IMR-90 (cell line): ENCODE measurements around the gene PLA2G3. TPM values are rescaled to one million over a fixed set of nuclear protein-coding genes. Genes with fewer than 3 reads are reported as not detected.

ENCODE experiments used
- ATAC-seq: fragments of 200-7000 bp; cut with Tn5 transposase; 2 replicates; pipeline ENCODE4 v1.9.1; 2020; ENCODE audit warnings: low read depth, mild to moderate bottlenecking, moderate library complexity
- BruUV-seq: library from RNA; stranded (reverse); fragments of 400-500 nt; replicated peaks from 2 replicates; lab custom pipeline; 2021; lab: Mats Ljungman, UMichigan
- CTCF ChIA-PET: fragments of 300-600 bp; formaldehyde crosslinking; extraction: SDS; loops from one replicate; lab custom pipeline; 2021; ENCODE audit warnings: antibody characterized with exemption; lab: Yijun Ruan, JAX
- POLR2A ChIA-PET: fragments of 300-600 bp; sonication (Branson Sonifier 250); formaldehyde crosslinking; loops from one replicate; lab custom pipeline; 2022; ENCODE audit warnings: antibody characterized with exemption; ENCODE audit not compliant: unreplicated experiment; lab: Charles Lee
- DNase-seq: peaks from one replicate; pipeline ENCODE4 v3.0.0; 2013
- H2AFZ ChIP-seq: replicated peaks from 2 replicates; pipeline ENCODE3; 2013; ENCODE audit warnings: low read length, mild to moderate bottlenecking; ENCODE audit not compliant: poor library complexity
- H2AK5ac ChIP-seq: 2 replicates; pipeline ENCODE4 v1.6.1; 2013; ENCODE audit warnings: low read depth, low read length, inconsistent platforms
- H2AK9ac ChIP-seq: replicated peaks from 2 replicates; pipeline ENCODE3; 2013; ENCODE audit warnings: mild to moderate bottlenecking, low read depth, low read length, moderate library complexity; ENCODE audit not compliant: poor library complexity
- H2BK120ac ChIP-seq: 2 replicates; pipeline ENCODE4 v1.6.1; 2013; ENCODE audit warnings: low read depth, low read length, inconsistent platforms
- H2BK15ac ChIP-seq: 3 replicates; pipeline ENCODE4 v1.6.1; 2013; ENCODE audit warnings: low read depth, low read length, inconsistent platforms
- H2BK20ac ChIP-seq: 2 replicates; pipeline ENCODE4 v1.6.1; 2013; ENCODE audit warnings: low read depth, mild to moderate bottlenecking, inconsistent platforms, low read length, moderate library complexity
- H2BK5ac ChIP-seq: 2 replicates; pipeline ENCODE4 v1.6.1; 2013; ENCODE audit warnings: mild to moderate bottlenecking, low read depth, low read length, inconsistent platforms; ENCODE audit not compliant: poor library complexity, severe bottlenecking
- H3K14ac ChIP-seq: replicated peaks from 2 replicates; pipeline ENCODE4 v1.6.1; 2013; ENCODE audit warnings: low read depth, low read length, inconsistent platforms
- H3K18ac ChIP-seq: 2 replicates; pipeline ENCODE4 v1.6.1; 2013; ENCODE audit warnings: low read depth, low read length, control low read depth
- H3K23ac ChIP-seq: 2 replicates; pipeline ENCODE4 v1.6.1; 2013; ENCODE audit warnings: low read depth, low read length, inconsistent platforms
- H3K27ac ChIP-seq: 2 replicates; pipeline ENCODE4 v1.5.1; 2013; ENCODE audit warnings: mild to moderate bottlenecking, control low read depth, low read length; ENCODE audit not compliant: insufficient read depth
- H3K27me3 ChIP-seq: 2 replicates; pipeline ENCODE4 v1.6.1; 2013; ENCODE audit warnings: low read length; ENCODE audit not compliant: control insufficient read depth, insufficient read depth
- H3K36me3 ChIP-seq: 2 replicates; pipeline ENCODE4 v1.6.1; 2013; ENCODE audit warnings: low read length, mixed read lengths; ENCODE audit not compliant: control insufficient read depth, insufficient read depth
- H3K4ac ChIP-seq: 2 replicates; pipeline ENCODE4 v1.6.1; 2013; ENCODE audit warnings: low read depth, low read length, inconsistent platforms
- H3K4me1 ChIP-seq: 2 replicates; pipeline ENCODE4 v1.6.1; 2013; ENCODE audit warnings: low read length, mixed read lengths; ENCODE audit not compliant: control insufficient read depth, insufficient read depth
- H3K4me2 ChIP-seq: 2 replicates; pipeline ENCODE4 v1.6.1; 2013; ENCODE audit warnings: low read depth, mild to moderate bottlenecking, control low read depth, low read length, moderate library complexity
- H3K4me3 ChIP-seq: 2 replicates; pipeline ENCODE4 v1.5.1; 2013; ENCODE audit warnings: low read depth, mild to moderate bottlenecking, control low read depth, low read length, moderate library complexity; ENCODE audit not compliant: insufficient read depth
- H3K56ac ChIP-seq: 2 replicates; pipeline ENCODE4 v1.6.1; 2013; ENCODE audit warnings: low read length, inconsistent platforms; ENCODE audit not compliant: insufficient read depth; ENCODE audit errors: extremely low read depth
- H3K79me1 ChIP-seq, 2 experiments: 2 replicates each; pipeline ENCODE4 v1.6.1; 2013; ENCODE audit warnings: low read length in 2 of 2, inconsistent platforms in 1 of 2, low read depth in 1 of 2
- H3K9ac ChIP-seq: 2 replicates; pipeline ENCODE4 v1.6.1; 2013; ENCODE audit warnings: low read depth, low read length, control low read depth
- H3K9me1 ChIP-seq: 2 replicates; pipeline ENCODE4 v1.6.1; 2013; ENCODE audit warnings: low read length, inconsistent platforms; ENCODE audit not compliant: insufficient read depth
- H3K9me3 ChIP-seq: 2 replicates; pipeline ENCODE4 v1.6.1; 2013; ENCODE audit warnings: low read length; ENCODE audit not compliant: control insufficient read depth, insufficient read depth
- H4K20me1 ChIP-seq: 2 replicates; pipeline ENCODE4 v1.6.1; 2013; ENCODE audit warnings: low read length, inconsistent platforms; ENCODE audit not compliant: insufficient read depth
- H4K5ac ChIP-seq: 2 replicates; pipeline ENCODE4 v1.6.1; 2013; ENCODE audit warnings: mild to moderate bottlenecking, low read depth, low read length, control low read depth
- H4K8ac ChIP-seq, 2 experiments: 2 replicates each; pipeline ENCODE4 v1.6.1; 2013; ENCODE audit warnings: low read depth in 2 of 2, low read length in 2 of 2, control low read depth in 1 of 2, inconsistent platforms in 1 of 2
- H4K91ac ChIP-seq: 2 replicates; pipeline ENCODE4 v1.6.1; 2013; ENCODE audit warnings: low read depth, low read length, inconsistent platforms; ENCODE audit not compliant: insufficient read depth
- BHLHE40 ChIP-seq: fragments of 150-350 bp; IDR thresholded peaks from 2 replicates; pipeline ENCODE4 v1.6.1; 2016; ENCODE audit warnings: mild to moderate bottlenecking, low read depth, low read length
- CEBPB ChIP-seq: IDR thresholded peaks from 2 replicates; pipeline ENCODE4 v1.6.1; 2012; ENCODE audit warnings: low read depth, low read length, improper control_type of control experiment
- CHD1 ChIP-seq: IDR thresholded peaks from 2 replicates; pipeline ENCODE4 v1.6.1; 2012; ENCODE audit warnings: low read depth, low read length, improper control_type of control experiment
- CTCF ChIP-seq: conservative IDR thresholded peaks from 2 replicates; pipeline ENCODE4 v1.5.1; 2012; ENCODE audit warnings: mild to moderate bottlenecking, low read depth, low read length, improper control_type of control experiment
- ELK1 ChIP-seq: fragments of 150-350 bp; IDR thresholded peaks from 2 replicates; pipeline ENCODE4 v1.6.1; 2016; ENCODE audit warnings: low read depth, mild to moderate bottlenecking, low read length, moderate library complexity, borderline replicate concordance
- FOS ChIP-seq: fragments of 150-350 bp; IDR thresholded peaks from 2 replicates; pipeline ENCODE4 v1.6.1; 2016; ENCODE audit warnings: low read depth, low read length
- MAFK ChIP-seq: IDR thresholded peaks from 2 replicates; pipeline ENCODE4 v1.6.1; 2012; ENCODE audit warnings: low read depth, low read length, improper control_type of control experiment
- MAZ ChIP-seq: IDR thresholded peaks from 2 replicates; pipeline ENCODE4 v1.6.1; 2012; ENCODE audit warnings: low read depth, mild to moderate bottlenecking, low read length, improper control_type of control experiment, moderate library complexity, borderline replicate concordance
- MXI1 ChIP-seq: IDR thresholded peaks from 2 replicates; pipeline ENCODE4 v1.6.1; 2012; ENCODE audit warnings: low read depth, mild to moderate bottlenecking, low read length, moderate library complexity, borderline replicate concordance
- NFE2L2 ChIP-seq: fragments of 150-350 bp; IDR thresholded peaks from 2 replicates; pipeline ENCODE4 v1.6.1; 2016; ENCODE audit warnings: low read depth, mild to moderate bottlenecking, low read length
- POLR2A ChIP-seq: IDR thresholded peaks from 2 replicates; pipeline ENCODE4 v1.6.1; 2012; ENCODE audit warnings: mild to moderate bottlenecking, low read depth, low read length
- RAD21 ChIP-seq: IDR thresholded peaks from 2 replicates; pipeline ENCODE4 v1.6.1; 2012; ENCODE audit warnings: low read length, improper control_type of control experiment
- RFX5 ChIP-seq: IDR thresholded peaks from 2 replicates; pipeline ENCODE4 v1.8.0; 2012; ENCODE audit warnings: low read depth, mild to moderate bottlenecking, low read length, moderate library complexity
- SMC3 ChIP-seq: fragments of 150-350 bp; IDR thresholded peaks from 2 replicates; pipeline ENCODE4 v1.6.1; 2016; ENCODE audit warnings: low read depth, mild to moderate bottlenecking, antibody characterized with exemption, low read length, moderate library complexity
- USF2 ChIP-seq: fragments of 150-350 bp; IDR thresholded peaks from 2 replicates; pipeline ENCODE4 v1.6.1; 2017; ENCODE audit warnings: mild to moderate bottlenecking, antibody characterized with exemption, low read length, low read depth
- WGBS, 2 experiments: methylation state at CpG; one replicate each; pipeline versions ENCODE4 v1.1.5 to v1.1.7; 2013; ENCODE audit warnings: missing lambda C conversion rate in 2 of 2; ENCODE audit not compliant: insufficient read length in 1 of 2; ENCODE audit errors: extremely low coverage in 2 of 2; 5-methylcytosine and 5-hydroxymethylcytosine counted together
- dilution Hi-C: fragments of 300-500 bp; cut with HindIII; formaldehyde crosslinking; loops from one replicate; pipeline ENCODE4 v1.14.3; 2018; ENCODE audit warnings: low sequenced_read_pairs; ENCODE audit not compliant: unreplicated experiment
- in situ Hi-C: fragments of 300-500 bp; cut with MboI; formaldehyde crosslinking; loops from 3 replicates; pipeline ENCODE4 v1.14.3; 2019; ENCODE audit warnings: low sequenced_read_pairs, inconsistent platforms, mixed read lengths
- intact Hi-C: fragments of 100-400 bp; cut with micrococcal nuclease; formaldehyde crosslinking; loops from 2 replicates; pipeline ENCODE4 v1.10.0; 2022
- polyA plus RNA-seq, 3 experiments: library from polyadenylated mRNA; depleted of rRNA; stranded (reverse); fragments of >200 nt; gene quantifications; 2 replicates each; pipeline ENCODE4 v1.2.3, GENCODE V29; 2012; ENCODE audit warnings: low replicate concordance in 1 of 3
- total RNA-seq: library from RNA; depleted of rRNA; stranded (reverse); fragments of >200 nt; gene quantifications from 2 replicates; pipeline ENCODE4 v1.2.3, GENCODE V29; 2012

PLA2G3 gene
- total and polyA plus RNA-seq, 2 of the 4 experiments (the other 2 are of a cell fraction) = under 0.01 to 0.12 TPM

- peak overlapping the region; percentile 29; the same call in 1 of the 2 replicates for H2AK5ac ChIP-seq
- no peaks in the 10 kb centered on the region for H3K27me3 ChIP-seq
- no peaks in the 10 kb centered on the region for H4K20me1 ChIP-seq
- DNase-seq = peak; percentile 35
- H3K23ac ChIP-seq = no peak overlapping the region
- H3K27ac ChIP-seq = peak overlapping the region; percentile 9; the same call in 1 of the 2 replicates
- no peak overlapping the region for H3K18ac ChIP-seq
- dilution Hi-C loops = no loop called here
- peaks cover 5% of the 10 kb centered on the region for H3K4me1 ChIP-seq
- in situ Hi-C loops = loop anchor here (5.0 kb wide), 2 partner anchors 36 to 201 kb away; no protein-coding TSS in a partner anchor
- peak overlapping the region; percentile 67 for H4K91ac ChIP-seq
- peak overlapping the region; percentile 51 for H3K14ac ChIP-seq
- peak overlapping the region; percentile 65 for H3K4ac ChIP-seq
- peak overlapping the region; percentile 78 for H4K5ac ChIP-seq
- no TSS peak for BruUV-seq
- ATAC-seq = peak; percentile 62
- H3K9ac ChIP-seq = peak overlapping the region; percentile 24
- H3K9me3 ChIP-seq = peaks cover 4% of the 10 kb centered on the region; the same call in 1 of the 2 replicates
- no peaks in the 10 kb centered on the region for H3K36me3 ChIP-seq
- H2BK15ac ChIP-seq = peak overlapping the region; percentile 18; the same call in 1 of the 3 replicates
- no CpG with 5 or more reads among the region's 1 CpG for WGBS, 2 experiments
- peak overlapping the region; percentile 9 for H2BK5ac ChIP-seq
- TF ChIP-seq SMC3 = no peak
- no peak for TF ChIP-seq CTCF
- no peak for TF ChIP-seq RFX5
- no peak for TF ChIP-seq BHLHE40
- no peak for TF ChIP-seq FOS
- no peak for TF ChIP-seq USF2
- TF ChIP-seq MAFK = no peak
- TF ChIP-seq MAZ = no peak
- no peak for TF ChIP-seq MXI1
- no peak for TF ChIP-seq CHD1
- no peak for TF ChIP-seq ELK1
- TF ChIP-seq NFE2L2 = no peak
- no peak for TF ChIP-seq POLR2A
- TF ChIP-seq CEBPB = no peak
- no peak for TF ChIP-seq RAD21
- no peak overlapping the region for H3K4me2 ChIP-seq
- ChIA-PET POLR2A (no interaction called here), CTCF (interaction anchor here (0.8 to 2.0 kb wide), 3 partner anchors 13 to 50 kb away, joined by 3 to 12 read pairs (median 3); partner anchors contain the start of gene SELENOM)
- H3K4me3 ChIP-seq = no peak overlapping the region
- intact Hi-C loops = loop anchor here (2.0 to 5.0 kb wide), 2 partner anchors 82 to 386 kb away; no protein-coding TSS in a partner anchor
- H3K79me1 ChIP-seq = no peaks in the 10 kb centered on the region
- peak overlapping the region; percentile 12; the same call in 1 of the 2 replicates for H2BK20ac ChIP-seq
- peak overlapping the region; percentile 60 for H2BK120ac ChIP-seq
- no peak overlapping the region for H3K56ac ChIP-seq
- H2AK9ac ChIP-seq = peak overlapping the region; percentile 57
- H2AFZ ChIP-seq = peak overlapping the region; percentile 76
- 0 out of 2 replicates have a peak, but pooled peaks cover 4% of the 10 kb centered on the region for H3K9me1 ChIP-seq
- peak overlapping the region; percentile 65 for H4K8ac ChIP-seq
These were observed 8.2 kb upstream of the PLA2G3 start for GRCh38 chr22:31148488-31148887.
